WTC11 (cell line): ENCODE results near the gene CMC2. TPM values are rescaled to one million over a fixed set of nuclear protein-coding genes. Genes with fewer than 3 reads are reported as not detected.

Experiments
- ATAC-seq: fragments of 200-7000 bp; cut with Tn5 transposase; 2 replicates; pipeline ENCODE4 v1.10.0; 2021; ENCODE audit warnings: mild to moderate bottlenecking, moderate library complexity
- CTCF ChIA-PET: fragments of 300-600 bp; sonication (Branson Sonifier 250); formaldehyde crosslinking; loops from one replicate; lab custom pipeline; 2021; ENCODE audit warnings: antibody characterized with exemption; lab: Charles Lee
- POLR2A ChIA-PET: fragments of 350-600 bp; sonication (Branson Sonifier 250); formaldehyde crosslinking; loops from one replicate; lab custom pipeline; 2021; ENCODE audit warnings: antibody characterized with exemption; lab: Charles Lee
- DNase-seq: peaks from one replicate; pipeline ENCODE4 v3.0.0; 2021; ENCODE audit warnings: low spot score
- H3K27ac Mint-ChIP-seq: 2 replicates; pipeline ENCODE4 v1.8.0; 2021; ENCODE audit warnings: mixed read lengths
- H3K27me3 Mint-ChIP-seq: 2 replicates; pipeline ENCODE4 v1.8.0; 2021; ENCODE audit warnings: low read depth, mild to moderate bottlenecking, moderate library complexity, mixed read lengths
- H3K36me3 Mint-ChIP-seq: 2 replicates; pipeline ENCODE4 v1.8.0; 2021; ENCODE audit warnings: mixed read lengths
- H3K4me1 Mint-ChIP-seq: 2 replicates; pipeline ENCODE4 v1.8.0; 2022; ENCODE audit warnings: mixed read lengths
- H3K4me3 Mint-ChIP-seq: 2 replicates; pipeline ENCODE4 v1.8.0; 2021; ENCODE audit warnings: mild to moderate bottlenecking, moderate library complexity, mixed read lengths
- H3K9me3 Mint-ChIP-seq: 2 replicates; pipeline ENCODE4 v1.8.0; 2021; ENCODE audit warnings: mixed read lengths
- ARID4B ChIP-seq: sonication (generic); formaldehyde crosslinking; IDR thresholded peaks from 2 replicates; pipeline ENCODE4 v1.8.0; 2023; ENCODE audit warnings: missing genetic modification reagents, mild to moderate bottlenecking, borderline replicate concordance
- CREM ChIP-seq: sonication (generic); formaldehyde crosslinking; IDR thresholded peaks from 2 replicates; pipeline ENCODE4 v1.8.1; 2022; ENCODE audit warnings: mild to moderate bottlenecking, missing genetic modification reagents, moderate library complexity
- ELF4 ChIP-seq: sonication (generic); formaldehyde crosslinking; IDR thresholded peaks from 2 replicates; pipeline ENCODE4 v1.8.1; 2022; ENCODE audit warnings: low read depth, mild to moderate bottlenecking, moderate library complexity, missing genetic modification reagents
- ETV6 ChIP-seq: sonication (generic); formaldehyde crosslinking; IDR thresholded peaks from 2 replicates; pipeline ENCODE4 v1.8.1; 2022; ENCODE audit warnings: mild to moderate bottlenecking, missing genetic modification reagents
- GABPB1 ChIP-seq: sonication (generic); formaldehyde crosslinking; IDR thresholded peaks from 2 replicates; pipeline ENCODE4 v1.8.1; 2023; ENCODE audit warnings: mild to moderate bottlenecking, missing genetic modification reagents
- GRHL2 ChIP-seq: fragments of 250-450 bp; sonication (Bioruptor Pico); IDR thresholded peaks from 2 replicates; pipeline ENCODE4 v1.8.0; 2022; ENCODE audit warnings: mild to moderate bottlenecking, moderate library complexity; ENCODE audit not compliant: insufficient replicate concordance, severe bottlenecking
- KAT7 ChIP-seq: sonication (generic); formaldehyde crosslinking; IDR thresholded peaks from 2 replicates; pipeline ENCODE4 v1.8.1; 2023; ENCODE audit warnings: missing genetic modification reagents, mild to moderate bottlenecking, borderline replicate concordance
- RELA ChIP-seq: sonication (generic); formaldehyde crosslinking; IDR thresholded peaks from 2 replicates; pipeline ENCODE4 v1.8.1; 2022; ENCODE audit warnings: missing genetic modification reagents, mild to moderate bottlenecking, borderline replicate concordance
- SP1 ChIP-seq: sonication (generic); formaldehyde crosslinking; conservative IDR thresholded peaks from 2 replicates; pipeline ENCODE4 v1.8.1; 2022; ENCODE audit warnings: missing genetic modification reagents
- TP53 ChIP-seq: sonication (generic); formaldehyde crosslinking; IDR thresholded peaks from 2 replicates; pipeline ENCODE4 v1.8.1; 2023; ENCODE audit warnings: mild to moderate bottlenecking, missing genetic modification reagents
- ZNF138 ChIP-seq: sonication (generic); formaldehyde crosslinking; conservative IDR thresholded peaks from 2 replicates; pipeline ENCODE4 v1.8.1; 2022; ENCODE audit warnings: mild to moderate bottlenecking, moderate library complexity, missing genetic modification reagents
- ZNF219 ChIP-seq: sonication (generic); formaldehyde crosslinking; IDR thresholded peaks from 2 replicates; pipeline ENCODE4 v1.8.0; 2023; ENCODE audit warnings: missing genetic modification reagents, mild to moderate bottlenecking, borderline replicate concordance
- ZNF317 ChIP-seq: sonication (generic); formaldehyde crosslinking; IDR thresholded peaks from 2 replicates; pipeline ENCODE4 v1.8.1; 2023; ENCODE audit warnings: low read depth, mild to moderate bottlenecking, moderate library complexity, missing genetic modification reagents, borderline replicate concordance
- ZNF512 ChIP-seq: sonication (generic); formaldehyde crosslinking; IDR thresholded peaks from 2 replicates; pipeline ENCODE4 v1.8.1; 2022; ENCODE audit warnings: missing genetic modification reagents, borderline replicate concordance
- total RNA-seq: library from RNA; stranded (reverse); gene quantifications from 3 replicates; pipeline ENCODE4 v1.2.3, GENCODE V29; 2021
- TF ChIP-seq, protein P1 (sequence below): sonication (generic); formaldehyde crosslinking; IDR thresholded peaks from 2 replicates; pipeline ENCODE4 v1.8.1; 2022; ENCODE audit warnings: mild to moderate bottlenecking, moderate library complexity, missing genetic modification reagents
- TF ChIP-seq, protein P2 (sequence below): fragments of 250-450 bp; sonication (Bioruptor Pico); IDR thresholded peaks from 2 replicates; pipeline ENCODE4 v1.9.0; 2021; ENCODE audit warnings: mild to moderate bottlenecking, borderline replicate concordance
- TF ChIP-seq, protein P3 (sequence below): sonication (generic); formaldehyde crosslinking; IDR thresholded peaks from 2 replicates; pipeline ENCODE4 v1.8.1; 2023; ENCODE audit warnings: mild to moderate bottlenecking, moderate library complexity, missing genetic modification reagents
- TF ChIP-seq, protein P4 (sequence below): fragments of 250-450 bp; sonication (Bioruptor Pico); IDR thresholded peaks from 2 replicates; pipeline ENCODE4 v1.8.0; 2021; ENCODE audit warnings: mild to moderate bottlenecking
- TF ChIP-seq, protein P5 (sequence below): fragments of 250-450 bp; sonication (Bioruptor Pico); conservative IDR thresholded peaks from 2 replicates; pipeline ENCODE4 v1.9.0; 2021; ENCODE audit warnings: mild to moderate bottlenecking

The CMC2 gene
- total RNA-seq, 1 experiment from 2014 or later, result 78.9 TPM

GRCh38 chr16:81035398-81035974 lies 28.8 kb upstream of the CMC2 start, which contains the start of gene ATMIN:
TSS of gene ATMIN (plus strand) at chr16:81035842. CDS start at chr16:81035871, 29 bp downstream.
- H3K36me3 Mint-ChIP-seq, result peaks cover 29% of the 10 kb centered on the region
- ATAC-seq (peak; percentile 91), DNase-seq (peak; percentile 90)
- no peaks in the 10 kb centered on the region; the same call in 1 of the 2 replicates for H3K27me3 Mint-ChIP-seq
- peak within 1 kb of the TSS; percentile 35; the same call in 1 of the 2 replicates for H3K27ac Mint-ChIP-seq
- peaks cover 11% of the 10 kb centered on the region for H3K4me1 Mint-ChIP-seq
- ChIA-PET POLR2A (interaction anchor here (1.3 kb wide), 2 partner anchors 28 to 41 kb away, joined by 4 to 5 read pairs; partner anchors contain the start of genes C16orf46, CENPN and CMC2), CTCF (interaction anchor here (0.5 to 4.4 kb wide), 48 partner anchors 9 to 705 kb away, joined by 3 to 68 read pairs (median 4); partner anchors contain the start of genes BCO1, C16orf46, CENPN and CMC2)
- peak within 1 kb of the TSS; percentile 83 for H3K4me3 Mint-ChIP-seq
- H3K9me3 Mint-ChIP-seq, result peaks cover 16% of the 10 kb centered on the region
- TF ChIP-seq ETV6 (CRISPR knock-in tag) (no peak), ZNF512 (CRISPR knock-in tag) (no peak), ZNF219 (CRISPR knock-in tag) (no peak), ZNF138 (CRISPR knock-in tag) (no peak), ARID4B (CRISPR knock-in tag) (no peak), ELF4 (CRISPR knock-in tag) (no peak), ZNF317 (no peak), CREM (CRISPR knock-in tag) (0 out of 2 replicates have a peak, but pooled peaks have one; percentile 49), KAT7 (no peak), SP1 (CRISPR knock-in tag) (peak; percentile 84), GABPB1 (CRISPR knock-in tag) (peak; percentile 34), TP53 (CRISPR knock-in tag) (no peak), RELA (CRISPR knock-in tag) (no peak), GRHL2 (CRISPR knock-in tag) (no peak)
- TF ChIP-seq, protein P1, sequence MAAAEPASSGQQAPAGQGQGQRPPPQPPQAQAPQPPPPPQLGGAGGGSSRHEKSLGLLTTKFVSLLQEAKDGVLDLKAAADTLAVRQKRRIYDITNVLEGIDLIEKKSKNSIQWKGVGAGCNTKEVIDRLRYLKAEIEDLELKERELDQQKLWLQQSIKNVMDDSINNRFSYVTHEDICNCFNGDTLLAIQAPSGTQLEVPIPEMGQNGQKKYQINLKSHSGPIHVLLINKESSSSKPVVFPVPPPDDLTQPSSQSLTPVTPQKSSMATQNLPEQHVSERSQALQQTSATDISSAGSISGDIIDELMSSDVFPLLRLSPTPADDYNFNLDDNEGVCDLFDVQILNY (CRISPR knock-in tag), result peak; percentile 63; the same call in 1 of the 2 replicates
- TF ChIP-seq, protein P2, sequence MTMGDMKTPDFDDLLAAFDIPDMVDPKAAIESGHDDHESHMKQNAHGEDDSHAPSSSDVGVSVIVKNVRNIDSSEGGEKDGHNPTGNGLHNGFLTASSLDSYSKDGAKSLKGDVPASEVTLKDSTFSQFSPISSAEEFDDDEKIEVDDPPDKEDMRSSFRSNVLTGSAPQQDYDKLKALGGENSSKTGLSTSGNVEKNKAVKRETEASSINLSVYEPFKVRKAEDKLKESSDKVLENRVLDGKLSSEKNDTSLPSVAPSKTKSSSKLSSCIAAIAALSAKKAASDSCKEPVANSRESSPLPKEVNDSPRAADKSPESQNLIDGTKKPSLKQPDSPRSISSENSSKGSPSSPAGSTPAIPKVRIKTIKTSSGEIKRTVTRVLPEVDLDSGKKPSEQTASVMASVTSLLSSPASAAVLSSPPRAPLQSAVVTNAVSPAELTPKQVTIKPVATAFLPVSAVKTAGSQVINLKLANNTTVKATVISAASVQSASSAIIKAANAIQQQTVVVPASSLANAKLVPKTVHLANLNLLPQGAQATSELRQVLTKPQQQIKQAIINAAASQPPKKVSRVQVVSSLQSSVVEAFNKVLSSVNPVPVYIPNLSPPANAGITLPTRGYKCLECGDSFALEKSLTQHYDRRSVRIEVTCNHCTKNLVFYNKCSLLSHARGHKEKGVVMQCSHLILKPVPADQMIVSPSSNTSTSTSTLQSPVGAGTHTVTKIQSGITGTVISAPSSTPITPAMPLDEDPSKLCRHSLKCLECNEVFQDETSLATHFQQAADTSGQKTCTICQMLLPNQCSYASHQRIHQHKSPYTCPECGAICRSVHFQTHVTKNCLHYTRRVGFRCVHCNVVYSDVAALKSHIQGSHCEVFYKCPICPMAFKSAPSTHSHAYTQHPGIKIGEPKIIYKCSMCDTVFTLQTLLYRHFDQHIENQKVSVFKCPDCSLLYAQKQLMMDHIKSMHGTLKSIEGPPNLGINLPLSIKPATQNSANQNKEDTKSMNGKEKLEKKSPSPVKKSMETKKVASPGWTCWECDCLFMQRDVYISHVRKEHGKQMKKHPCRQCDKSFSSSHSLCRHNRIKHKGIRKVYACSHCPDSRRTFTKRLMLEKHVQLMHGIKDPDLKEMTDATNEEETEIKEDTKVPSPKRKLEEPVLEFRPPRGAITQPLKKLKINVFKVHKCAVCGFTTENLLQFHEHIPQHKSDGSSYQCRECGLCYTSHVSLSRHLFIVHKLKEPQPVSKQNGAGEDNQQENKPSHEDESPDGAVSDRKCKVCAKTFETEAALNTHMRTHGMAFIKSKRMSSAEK, result no peak
- TF ChIP-seq, protein P3, sequence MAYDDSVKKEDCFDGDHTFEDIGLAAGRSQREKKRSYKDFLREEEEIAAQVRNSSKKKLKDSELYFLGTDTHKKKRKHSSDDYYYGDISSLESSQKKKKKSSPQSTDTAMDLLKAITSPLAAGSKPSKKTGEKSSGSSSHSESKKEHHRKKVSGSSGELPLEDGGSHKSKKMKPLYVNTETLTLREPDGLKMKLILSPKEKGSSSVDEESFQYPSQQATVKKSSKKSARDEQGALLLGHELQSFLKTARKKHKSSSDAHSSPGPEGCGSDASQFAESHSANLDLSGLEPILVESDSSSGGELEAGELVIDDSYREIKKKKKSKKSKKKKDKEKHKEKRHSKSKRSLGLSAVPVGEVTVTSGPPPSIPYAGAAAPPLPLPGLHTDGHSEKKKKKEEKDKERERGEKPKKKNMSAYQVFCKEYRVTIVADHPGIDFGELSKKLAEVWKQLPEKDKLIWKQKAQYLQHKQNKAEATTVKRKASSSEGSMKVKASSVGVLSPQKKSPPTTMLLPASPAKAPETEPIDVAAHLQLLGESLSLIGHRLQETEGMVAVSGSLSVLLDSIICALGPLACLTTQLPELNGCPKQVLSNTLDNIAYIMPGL (CRISPR knock-in tag), result peak; percentile 72
- TF ChIP-seq, protein P4, sequence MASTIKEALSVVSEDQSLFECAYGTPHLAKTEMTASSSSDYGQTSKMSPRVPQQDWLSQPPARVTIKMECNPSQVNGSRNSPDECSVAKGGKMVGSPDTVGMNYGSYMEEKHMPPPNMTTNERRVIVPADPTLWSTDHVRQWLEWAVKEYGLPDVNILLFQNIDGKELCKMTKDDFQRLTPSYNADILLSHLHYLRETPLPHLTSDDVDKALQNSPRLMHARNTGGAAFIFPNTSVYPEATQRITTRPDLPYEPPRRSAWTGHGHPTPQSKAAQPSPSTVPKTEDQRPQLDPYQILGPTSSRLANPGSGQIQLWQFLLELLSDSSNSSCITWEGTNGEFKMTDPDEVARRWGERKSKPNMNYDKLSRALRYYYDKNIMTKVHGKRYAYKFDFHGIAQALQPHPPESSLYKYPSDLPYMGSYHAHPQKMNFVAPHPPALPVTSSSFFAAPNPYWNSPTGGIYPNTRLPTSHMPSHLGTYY (CRISPR knock-in tag), result no peak
- TF ChIP-seq, protein P5, sequence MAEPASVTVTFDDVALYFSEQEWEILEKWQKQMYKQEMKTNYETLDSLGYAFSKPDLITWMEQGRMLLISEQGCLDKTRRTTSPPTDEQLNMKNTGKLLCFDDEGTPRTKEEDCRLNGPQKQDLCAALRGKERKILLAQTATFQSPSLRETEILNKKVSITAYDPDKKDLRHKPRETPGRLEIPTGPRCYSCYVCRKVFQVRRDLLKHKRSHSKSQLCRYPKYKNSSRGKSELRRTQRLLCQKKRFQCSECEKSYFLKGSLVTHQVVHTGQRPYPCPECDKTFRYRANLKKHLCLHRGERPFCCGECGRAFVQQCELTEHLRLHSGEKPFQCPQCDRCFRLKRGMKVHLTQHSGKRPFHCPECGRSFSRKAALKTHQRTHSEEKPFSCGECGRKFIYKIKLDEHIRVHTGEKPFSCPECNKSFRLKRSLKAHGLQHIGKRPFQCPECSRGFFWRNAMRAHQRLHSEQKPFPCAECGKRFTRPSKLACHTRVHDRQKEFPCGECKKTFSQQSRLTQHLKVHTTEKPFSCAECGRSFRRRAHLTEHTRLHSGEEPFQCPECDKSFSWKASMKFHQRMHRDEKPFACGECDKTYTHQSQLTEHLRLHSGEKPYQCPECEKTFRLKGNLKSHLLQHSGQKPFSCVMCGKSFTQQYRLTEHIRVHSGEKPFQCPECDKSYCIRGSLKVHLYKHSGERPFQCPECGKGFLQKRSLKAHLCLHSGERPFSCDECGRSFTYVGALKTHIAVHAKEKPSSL (CRISPR knock-in tag), result no peak
